HG03064 (cell line): ENCODE measurements around the gene PCBP3.
"Not testable (repeated sequence)": the region's sequence is repeated elsewhere in the genome, so short reads cannot be mapped to it uniquely, and the experiment has no call there.

Experiments used
- ATAC-seq: cut with Tn5 transposase; IDR thresholded peaks from one replicate; pipeline ENCODE4 v1.9.1; 2021; ENCODE audit warnings: low read depth; ENCODE audit not compliant: unreplicated experiment

Gene PCBP3

DNA sequence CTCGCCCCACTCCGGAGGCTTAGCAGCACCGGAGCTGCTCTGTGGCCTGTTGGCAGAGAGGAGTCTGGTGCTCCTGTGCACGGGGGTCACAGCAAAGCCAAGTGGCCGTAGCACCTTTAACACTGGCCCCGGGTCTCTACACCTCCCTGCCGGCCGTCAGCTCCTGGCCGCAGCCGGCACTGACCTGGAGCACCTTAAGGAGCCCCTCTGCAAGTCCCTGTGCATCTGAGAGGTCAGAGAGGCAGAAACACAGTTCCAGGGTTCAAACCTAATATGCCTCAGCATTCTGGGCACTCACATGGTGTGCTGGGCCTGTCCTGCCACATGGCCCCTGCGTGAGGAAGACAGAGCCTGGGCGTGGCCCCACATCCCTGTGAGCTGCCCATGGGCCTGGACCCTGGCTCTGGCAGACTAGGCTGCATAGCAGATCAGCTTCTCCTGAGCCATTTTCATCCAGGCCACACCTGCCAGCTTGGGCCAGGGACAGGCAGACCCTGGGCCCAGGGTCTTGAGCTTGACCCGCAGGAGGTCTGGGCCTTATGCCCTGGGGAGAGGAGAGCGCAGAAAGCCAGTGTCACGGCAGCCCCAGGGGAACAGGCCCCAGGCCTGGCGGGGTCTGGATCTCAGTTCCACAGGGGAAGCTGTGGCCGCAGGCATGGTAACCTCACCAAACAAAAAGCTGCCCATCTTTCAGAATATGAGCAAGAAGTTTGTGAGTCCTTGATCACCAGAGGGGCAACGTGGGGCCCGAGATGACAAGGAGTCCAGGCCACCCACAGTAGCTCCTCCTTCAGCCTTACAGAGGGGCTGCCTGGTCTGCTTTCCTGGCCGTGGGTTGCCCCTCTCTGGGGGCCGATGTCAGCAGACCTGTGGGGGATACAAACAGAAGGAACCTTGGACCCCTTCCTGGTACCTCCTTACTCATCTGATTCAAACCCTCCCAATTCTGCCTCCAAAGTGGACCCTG lies 192.1 kb downstream of the PCBP3 start:
- ATAC-seq = no peak

GRCh38 chr21:45836268-45836655 lies 192.7 kb downstream of the PCBP3 start:
- no peak for ATAC-seq

DNA sequence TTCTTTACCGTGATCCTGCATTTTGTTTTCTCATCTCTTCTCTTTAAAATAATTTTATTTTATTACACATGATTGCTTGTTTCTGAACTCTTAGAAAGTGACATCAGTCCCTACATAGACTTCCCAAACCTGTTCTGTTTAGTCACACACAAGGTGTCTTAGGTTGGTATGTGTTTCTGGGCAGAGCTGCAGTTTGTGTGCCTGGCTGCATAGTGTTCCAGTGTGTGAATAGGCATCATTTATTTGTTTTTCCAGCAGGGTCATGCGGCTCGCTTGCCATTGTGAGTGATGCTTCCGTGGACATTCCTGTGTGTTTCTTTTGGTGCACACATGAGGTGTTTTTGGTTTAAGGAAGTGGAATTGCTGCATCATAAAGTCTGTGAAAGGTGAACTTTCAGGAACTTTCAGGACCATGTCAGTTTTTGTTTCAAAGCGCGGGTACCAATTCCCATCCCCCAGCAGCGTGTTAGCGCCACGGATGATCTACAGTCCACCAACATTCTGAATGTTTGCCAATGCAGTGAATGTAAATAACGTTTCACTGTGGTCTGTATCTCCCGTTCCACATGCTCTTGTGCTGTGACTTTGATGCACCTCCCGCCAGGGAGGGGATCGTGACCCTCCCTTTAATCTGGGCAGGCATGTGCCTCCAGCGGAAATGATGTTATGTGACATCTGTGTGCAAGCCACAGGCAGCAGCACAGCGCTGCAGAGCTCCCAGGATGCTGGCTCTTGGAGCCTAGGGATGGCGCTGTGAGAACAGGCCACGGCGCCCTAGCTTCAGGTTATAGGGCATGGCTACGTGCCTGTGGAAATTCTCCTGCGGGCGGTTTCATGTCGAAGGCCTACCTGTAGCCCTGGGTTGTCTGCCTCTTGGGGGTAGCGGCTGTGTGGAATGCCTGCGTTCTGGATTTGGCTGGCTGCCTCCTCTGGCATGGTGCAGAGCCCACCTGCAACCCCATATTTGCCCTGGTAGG lies 193.5 kb downstream of the PCBP3 start:
- ATAC-seq = no peak

DNA sequence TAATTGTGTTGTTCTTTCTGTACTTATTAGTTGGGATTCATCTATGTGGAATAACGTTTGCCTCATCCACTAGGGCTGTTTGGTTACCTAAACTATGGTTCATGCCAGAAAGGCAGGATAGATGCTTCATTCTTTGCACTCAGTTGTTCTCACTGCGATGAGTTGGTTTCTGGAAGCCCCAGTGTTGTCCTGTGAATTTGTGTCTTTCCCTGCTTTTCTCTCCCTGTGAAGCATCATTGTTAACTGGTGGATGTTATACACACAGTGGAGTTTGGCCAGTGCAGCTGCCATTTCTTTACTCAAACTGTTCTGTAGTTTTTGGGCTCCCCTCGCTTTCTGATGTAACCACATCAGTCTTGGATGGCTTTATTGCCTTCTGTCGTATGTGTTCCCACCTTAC lies 194.4 kb downstream of the PCBP3 start:
- ATAC-seq = no peak

- no peak for ATAC-seq
These were observed 195.1 kb downstream of the PCBP3 start for GRCh38 chr21:45838634-45839033.

DNA sequence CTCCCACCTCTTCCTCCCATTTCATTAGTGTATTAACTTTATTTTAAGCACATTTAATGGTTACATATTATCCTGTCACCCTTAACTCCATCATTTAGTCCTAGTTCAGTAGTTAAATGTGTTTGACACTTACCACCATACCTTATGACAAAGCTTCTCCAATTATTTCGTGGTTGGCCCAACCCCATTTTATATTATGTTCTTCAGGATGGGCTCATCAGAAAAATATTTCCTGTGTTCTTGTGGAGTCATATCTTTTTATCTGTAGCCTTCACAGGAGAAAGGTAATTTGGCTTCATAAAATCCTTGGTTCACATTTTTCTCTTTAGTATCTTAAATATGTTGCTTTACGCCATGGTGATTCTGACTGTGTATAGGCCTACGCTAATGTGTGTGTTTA lies 195.7 kb downstream of the PCBP3 start:
- ATAC-seq = no peak

GRCh38 chr21:45841033-45841432 lies 197.5 kb downstream of the PCBP3 start:
- no peak for ATAC-seq

DNA sequence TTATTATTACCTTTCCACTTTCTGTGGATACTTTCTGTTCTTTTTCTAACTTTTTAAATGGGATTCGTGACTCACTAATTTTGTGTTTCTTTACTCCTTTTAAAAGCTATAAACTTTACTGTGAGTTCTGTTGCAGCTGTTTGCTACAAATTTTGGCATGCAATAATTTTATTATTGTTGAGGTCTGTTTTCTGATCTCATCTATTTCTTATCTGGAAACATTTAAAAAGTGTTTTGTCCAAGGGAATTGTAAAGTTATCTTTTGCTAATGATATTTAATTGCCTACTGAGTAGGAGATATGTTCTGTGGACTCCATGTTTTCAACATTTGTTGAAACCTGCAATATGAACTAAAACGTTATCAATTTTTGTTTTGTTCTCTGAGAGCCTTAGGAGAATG lies 199.9 kb downstream of the PCBP3 start:
- no peak for ATAC-seq

DNA sequence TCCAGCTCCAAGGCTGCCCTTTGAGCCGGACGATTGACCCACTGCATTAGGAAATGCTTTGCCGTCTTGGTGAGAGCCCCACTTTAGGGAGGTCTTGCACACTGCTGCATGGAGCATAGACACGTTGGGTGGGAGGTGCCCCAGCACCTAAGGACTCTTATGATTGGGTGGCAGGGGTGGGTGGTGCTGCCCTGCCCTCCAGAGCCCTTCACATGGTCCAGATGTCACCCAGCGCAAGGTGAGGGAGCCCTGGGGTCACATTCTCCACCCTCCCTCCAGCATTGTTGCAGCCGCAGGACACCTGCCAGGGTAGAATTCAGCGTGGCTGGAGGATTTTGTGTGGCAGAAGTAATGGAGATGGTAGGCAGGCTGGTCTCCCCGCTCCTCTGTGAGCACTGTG lies 200.7 kb downstream of the PCBP3 start:
- no peak for ATAC-seq

DNA sequence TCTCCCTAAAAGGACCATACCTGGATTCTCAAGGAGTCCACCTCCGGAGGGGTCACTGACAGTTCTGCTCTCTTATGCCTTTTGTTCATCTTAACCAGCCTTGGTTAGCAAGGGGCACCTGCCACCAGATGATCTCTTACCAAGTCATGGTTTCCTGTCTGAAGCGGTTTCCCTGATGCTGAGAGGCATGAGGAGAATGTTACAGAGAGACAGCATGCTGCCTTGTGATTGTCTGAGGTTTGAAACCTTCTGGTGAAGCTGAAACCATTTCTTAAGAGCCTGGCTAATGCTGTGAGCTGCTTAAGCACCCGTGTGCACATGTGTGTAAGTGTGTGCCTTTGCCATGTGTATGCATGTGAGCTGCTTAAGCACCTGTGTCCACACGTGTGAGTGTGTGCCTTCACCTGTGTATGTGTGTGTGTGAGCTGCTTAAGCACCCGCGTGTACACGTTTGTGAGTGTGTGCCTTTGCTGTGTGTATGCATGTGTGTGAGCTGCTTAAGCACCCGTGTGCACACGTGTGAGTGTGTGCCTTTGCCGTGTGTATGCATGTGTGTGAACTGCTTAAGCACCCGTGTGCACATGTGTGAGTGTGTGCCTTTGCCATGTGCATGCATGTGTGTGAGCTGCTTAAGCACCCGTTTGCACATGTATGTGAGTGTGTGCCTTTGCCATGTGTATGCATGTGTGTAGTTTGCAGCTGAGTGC lies 201.7 kb downstream of the PCBP3 start:
- no peak for ATAC-seq

GRCh38 chr21:45845770-45846090 lies 202.2 kb downstream of the PCBP3 start:
- ATAC-seq = no peak

- no peak for ATAC-seq
These were observed 203.0 kb downstream of the PCBP3 start for GRCh38 chr21:45846373-45847160.

GRCh38 chr21:45847870-45848269 lies 204.3 kb downstream of the PCBP3 start:
- ATAC-seq = no peak

DNA sequence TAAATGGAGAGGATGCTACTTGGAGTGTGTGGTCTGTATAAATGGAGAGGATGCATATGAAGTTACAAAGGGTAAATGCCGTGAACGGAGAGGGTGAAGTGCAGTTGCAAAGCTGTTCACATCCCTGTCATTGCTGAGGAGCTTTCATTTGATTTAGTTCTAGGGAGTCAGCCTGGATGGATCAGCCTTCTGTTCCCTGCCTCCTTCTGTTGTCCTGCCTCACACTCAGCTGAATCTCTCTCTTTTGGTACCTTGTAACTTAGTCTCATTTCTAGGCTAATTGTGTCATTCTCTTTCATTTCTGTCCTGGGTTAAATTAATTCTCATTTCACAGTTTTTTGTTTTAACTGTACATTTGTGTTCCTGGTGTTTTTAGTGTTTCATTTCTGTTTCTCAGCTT lies 204.8 kb downstream of the PCBP3 start:
- ATAC-seq = no peak

DNA sequence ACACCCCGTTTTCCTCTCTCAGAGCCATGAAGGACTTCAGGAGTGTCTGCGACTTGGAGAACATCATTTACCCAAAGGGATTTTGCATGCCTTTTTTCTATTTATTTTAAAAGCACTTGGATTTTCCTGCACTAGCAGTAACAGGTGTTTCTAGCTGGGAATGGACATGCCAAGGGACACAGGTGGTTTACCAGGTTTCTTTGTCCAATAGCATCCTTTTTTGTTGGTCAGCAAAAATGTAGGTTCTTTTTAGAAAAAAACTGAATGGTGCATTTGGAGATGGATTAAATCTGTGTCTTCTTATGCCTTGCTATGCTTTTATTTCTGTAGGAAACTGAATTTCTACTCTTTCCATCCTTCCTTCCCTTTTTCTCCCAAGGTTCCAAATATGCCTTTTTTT lies 205.3 kb downstream of the PCBP3 start:
- ATAC-seq = no peak

- ATAC-seq = no peak
These were observed 206.1 kb downstream of the PCBP3 start for GRCh38 chr21:45849651-45850050.

DNA sequence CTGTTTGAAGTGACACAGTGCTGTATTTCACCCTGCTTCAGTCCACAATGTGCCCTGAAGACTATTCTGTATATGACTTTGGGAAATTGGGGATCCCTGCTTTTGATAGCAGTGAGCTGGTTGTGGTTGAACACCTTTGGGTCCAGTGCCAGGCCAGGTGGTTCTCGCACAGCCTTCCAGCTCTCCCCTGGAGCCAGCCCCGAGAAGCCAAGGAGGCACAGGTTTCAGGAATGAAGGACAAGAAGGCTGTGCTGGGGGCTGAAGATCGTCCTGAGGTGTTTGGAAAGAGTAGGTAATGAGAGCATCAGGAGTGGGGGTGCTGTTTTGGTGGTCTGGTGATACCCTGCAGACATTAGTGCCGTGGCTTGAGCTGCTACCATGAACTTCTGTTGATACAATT lies 206.7 kb downstream of the PCBP3 start:
- ATAC-seq = no peak

- not testable (repeated sequence) for ATAC-seq
These were observed 208.9 kb downstream of the PCBP3 start for GRCh38 chr21:45852386-45852785.

DNA sequence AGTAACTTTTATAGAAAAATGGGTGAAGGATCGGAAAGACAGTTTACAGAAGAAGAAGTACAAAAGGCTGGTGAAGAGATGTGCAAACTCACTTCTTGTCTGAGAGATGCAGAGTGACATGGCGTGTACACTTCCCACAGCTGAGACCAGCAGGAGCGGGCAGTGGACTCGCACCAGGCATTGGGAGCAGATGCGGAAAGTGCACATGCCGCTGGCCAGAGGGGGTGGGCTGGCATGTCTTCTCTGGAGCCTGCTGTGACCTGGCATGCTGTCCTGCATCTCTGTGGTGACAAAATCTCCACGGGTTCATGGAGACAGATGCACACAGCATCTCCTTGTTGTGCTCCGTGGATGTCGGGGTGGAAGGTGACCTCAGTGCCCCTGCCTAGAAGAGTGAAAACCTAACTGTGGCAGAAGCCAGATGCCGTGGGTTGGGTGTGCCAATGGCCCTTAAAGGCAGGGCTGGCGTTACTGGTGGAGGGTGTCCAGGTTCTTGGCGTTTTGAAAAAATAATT lies 209.4 kb downstream of the PCBP3 start:
- no peak for ATAC-seq
